H1 (cell line): ENCODE data around the gene APOL1. TPM values are rescaled to one million over a fixed set of nuclear protein-coding genes. Genes with fewer than 3 reads are reported as not detected.

ENCODE experiments used
- CTCF ChIA-PET: fragments of 300-600 bp; sonication (Branson Sonifier 250); formaldehyde crosslinking; loops from one replicate; lab custom pipeline; 2021; ENCODE audit not compliant: partially characterized antibody; lab: Charles Lee
- POLR2A ChIA-PET: fragments of 300-600 bp; sonication (Branson Sonifier 250); formaldehyde crosslinking; loops from one replicate; lab custom pipeline; 2021; ENCODE audit warnings: inconsistent platforms; ENCODE audit not compliant: partially characterized antibody; lab: Charles Lee
- DNase-seq, 2 experiments: peaks; one replicate each; pipeline versions ENCODE4 v3.0.0 to v3.0.0-alpha.2; 2010 to 2022; ENCODE audit warnings: low spot score in 2 of 2, low read depth in 1 of 2, mixed read lengths in 1 of 2
- FAIRE-seq: peaks from 2 replicates; lab custom pipeline; 2011; peaks lifted over from hg19 to GRCh38; lab: Jason Lieb, UNC
- H2AFZ ChIP-seq: 2 replicates; pipeline ENCODE4 v1.8.1; 2012; ENCODE audit warnings: low read length, inconsistent platforms
- H2AK5ac ChIP-seq: 2 replicates; pipeline ENCODE4 v1.6.1; 2013; ENCODE audit warnings: low read depth, low read length
- H2BK120ac ChIP-seq: replicated peaks from 2 replicates; pipeline ENCODE3; 2013; ENCODE audit warnings: low read depth, low read length, inconsistent platforms
- H2BK12ac ChIP-seq: 2 replicates; pipeline ENCODE4 v1.6.1; 2013; ENCODE audit warnings: low read depth, low read length
- H2BK15ac ChIP-seq: 2 replicates; pipeline ENCODE4 v1.6.1; 2013; ENCODE audit warnings: low read length
- H2BK20ac ChIP-seq: 2 replicates; pipeline ENCODE4 v1.6.1; 2013; ENCODE audit warnings: low read length
- H2BK5ac ChIP-seq: 2 replicates; pipeline ENCODE4 v1.6.1; 2013; ENCODE audit warnings: low read depth, low read length
- H3K14ac ChIP-seq: 2 replicates; pipeline ENCODE4 v1.6.1; 2013; ENCODE audit warnings: inconsistent platforms; ENCODE audit not compliant: insufficient read length
- H3K18ac ChIP-seq: 2 replicates; pipeline ENCODE4 v1.6.1; 2013; ENCODE audit warnings: low read length; ENCODE audit errors: extremely low read depth
- H3K23ac ChIP-seq: 2 replicates; pipeline ENCODE4 v1.6.1; 2013; ENCODE audit warnings: inconsistent platforms; ENCODE audit not compliant: insufficient read length
- H3K23me2 ChIP-seq: 2 replicates; pipeline ENCODE4 v1.6.1; 2013; ENCODE audit warnings: low read depth, low read length
- H3K27ac ChIP-seq: 2 replicates; pipeline ENCODE4 v1.6.1; 2011; ENCODE audit warnings: low read depth, low read length, inconsistent platforms
- H3K27me3 ChIP-seq, 4 experiments: replicated peaks in 1 of 4; 1 replicate in 1 of 4; 2 replicates in 3 of 4; pipeline versions ENCODE4 v1.6.1 to v1.8.1; 2011 to 2013; ENCODE audit warnings: low read length in 3 of 4, mild to moderate bottlenecking in 3 of 4, inconsistent platforms in 2 of 4, mixed read lengths in 2 of 4, moderate library complexity in 1 of 4; ENCODE audit not compliant: control insufficient read depth in 3 of 4, insufficient read depth in 3 of 4; ENCODE audit errors: extremely low read depth in 1 of 4
- H3K36me3 ChIP-seq, 4 experiments: 2 replicates each; pipeline versions ENCODE4 v1.6.1 to v1.8.1; 2011 to 2013; ENCODE audit warnings: mild to moderate bottlenecking in 4 of 4, low read length in 3 of 4, moderate library complexity in 2 of 4, control low read depth in 1 of 4, inconsistent platforms in 1 of 4; ENCODE audit not compliant: insufficient read depth in 4 of 4, control insufficient read depth in 2 of 4
- H3K4ac ChIP-seq: replicated peaks from 2 replicates; pipeline ENCODE3; 2013; ENCODE audit warnings: low read length, low read depth, mixed read lengths, inconsistent platforms; ENCODE audit not compliant: insufficient read length
- H3K4me1 ChIP-seq, 4 experiments: replicated peaks in 1 of 4; 1 replicate in 1 of 4; 2 replicates in 3 of 4; pipeline versions ENCODE4 v1.6.1 to v1.8.1; 2011 to 2013; ENCODE audit warnings: low read length in 3 of 4, inconsistent platforms in 2 of 4, mixed read lengths in 1 of 4; ENCODE audit not compliant: insufficient read depth in 4 of 4, control insufficient read depth in 3 of 4
- H3K4me2 ChIP-seq, 2 experiments: 2 replicates each; pipeline versions ENCODE4 v1.6.1 to v1.8.1; 2011 to 2013; ENCODE audit warnings: low read depth in 2 of 2, low read length in 2 of 2, control low read depth in 1 of 2, inconsistent platforms in 1 of 2, mild to moderate bottlenecking in 1 of 2; ENCODE audit not compliant: insufficient read depth in 1 of 2
- H3K4me3 ChIP-seq, 4 experiments: fragments of 200-600, 300-600 bp in 1 of 4; sonication (generic), shearing (Covaris generic), sonication (Bioruptor Twin) in 1 of 4; 2 replicates each; pipeline versions ENCODE4 v1.5.1 to v1.8.1; 2011 to 2016; ENCODE audit warnings: low read length in 4 of 4, low read depth in 3 of 4, control low read depth in 2 of 4, inconsistent platforms in 2 of 4, mild to moderate bottlenecking in 2 of 4, mixed read lengths in 1 of 4, moderate library complexity in 1 of 4; ENCODE audit not compliant: insufficient read depth in 2 of 4; ENCODE audit errors: extremely low read depth in 1 of 4
- H3K56ac ChIP-seq: replicated peaks from 2 replicates; pipeline ENCODE3; 2013; ENCODE audit warnings: low read depth, mild to moderate bottlenecking, mixed read lengths, low read length, inconsistent platforms; ENCODE audit not compliant: insufficient read length
- H3K79me1 ChIP-seq: 2 replicates; pipeline ENCODE4 v1.6.1; 2013; ENCODE audit warnings: low read depth, low read length, control low read depth
- H3K79me2 ChIP-seq, 2 experiments: 2 replicates each; pipeline versions ENCODE4 v1.6.1 to v1.8.1; 2012 to 2013; ENCODE audit warnings: low read length in 2 of 2, mild to moderate bottlenecking in 2 of 2, inconsistent platforms in 1 of 2; ENCODE audit not compliant: insufficient read depth in 2 of 2, control insufficient read depth in 1 of 2
- H3K9ac ChIP-seq, 4 experiments: replicated peaks in 1 of 4; 1 replicate in 1 of 4; 2 replicates in 3 of 4; pipeline versions ENCODE4 v1.6.1 to v1.8.1; 2011 to 2013; ENCODE audit warnings: low read depth in 3 of 4, low read length in 3 of 4, control low read depth in 2 of 4, mild to moderate bottlenecking in 2 of 4, moderate library complexity in 2 of 4, inconsistent platforms in 1 of 4; ENCODE audit errors: extremely low read depth in 1 of 4
- H3K9me3 ChIP-seq, 2 experiments: 2 replicates each; pipeline versions ENCODE4 v1.6.1 to v1.8.1; 2012 to 2013; ENCODE audit warnings: mild to moderate bottlenecking in 2 of 2, moderate library complexity in 2 of 2, control low read depth in 1 of 2, inconsistent platforms in 1 of 2, low read depth in 1 of 2, low read length in 1 of 2, mixed read lengths in 1 of 2; ENCODE audit not compliant: insufficient read depth in 2 of 2
- H4K20me1 ChIP-seq, 2 experiments: replicated peaks in 1 of 2; 2 replicates each; pipeline versions ENCODE3 to v1.8.1; 2011 to 2013; ENCODE audit warnings: inconsistent platforms in 2 of 2, low read length in 2 of 2, mild to moderate bottlenecking in 1 of 2; ENCODE audit not compliant: insufficient read depth in 2 of 2, control insufficient read depth in 1 of 2
- H4K5ac ChIP-seq: 2 replicates; pipeline ENCODE4 v1.6.1; 2013; ENCODE audit warnings: low read length, low read depth, mixed read lengths, inconsistent platforms; ENCODE audit not compliant: insufficient read length
- H4K8ac ChIP-seq: 2 replicates; pipeline ENCODE4 v1.8.0; 2013; ENCODE audit warnings: mild to moderate bottlenecking, moderate library complexity, low read length, inconsistent platforms; ENCODE audit not compliant: insufficient read depth; ENCODE audit errors: extremely low read depth
- H4K91ac ChIP-seq: replicated peaks from 2 replicates; pipeline ENCODE3; 2013; ENCODE audit warnings: low read length, mixed read lengths, inconsistent platforms; ENCODE audit not compliant: insufficient read length
- CTCF ChIP-seq, 3 experiments: IDR thresholded peaks; 1 replicate in 2 of 3; 2 replicates in 1 of 3; pipeline versions ENCODE4 v1.5.1 to v1.6.1; 2011; ENCODE audit warnings: low read length in 3 of 3, mild to moderate bottlenecking in 3 of 3, inconsistent platforms in 2 of 3, low read depth in 1 of 3, moderate library complexity in 1 of 3; ENCODE audit not compliant: insufficient read depth in 1 of 3; ENCODE audit errors: control extremely low read depth in 1 of 3
- E2F6 ChIP-seq: IDR thresholded peaks from 2 replicates; pipeline ENCODE4 v1.6.1; 2012; ENCODE audit warnings: inconsistent platforms
- KDM5A ChIP-seq: fragments of 200-600 bp; IDR thresholded peaks from 2 replicates; pipeline ENCODE4 v1.7.1; 2012; ENCODE audit warnings: mild to moderate bottlenecking, low read length, inconsistent platforms, mixed read lengths
- MAFK ChIP-seq: IDR thresholded peaks from 2 replicates; pipeline ENCODE4 v1.6.1; 2012; ENCODE audit warnings: low read depth, mild to moderate bottlenecking, improper control_type of control experiment, low read length
- RNF2 ChIP-seq: fragments of 200-900, 300-1000 bp; sonication (generic); IDR thresholded peaks from 2 replicates; pipeline ENCODE4 v1.7.1; 2016; ENCODE audit warnings: borderline replicate concordance, low read depth, mild to moderate bottlenecking, antibody characterized with exemption, low read length; ENCODE audit not compliant: poor library complexity, severe bottlenecking; ENCODE audit errors: missing control alignments
- RXRA ChIP-seq: IDR thresholded peaks from 2 replicates; pipeline ENCODE4 v1.6.1; 2011; ENCODE audit warnings: low read depth, mild to moderate bottlenecking, low read length, moderate library complexity; ENCODE audit not compliant: insufficient read depth
- YY1 ChIP-seq: IDR thresholded peaks from 2 replicates; pipeline ENCODE4 v1.6.1; 2011; ENCODE audit warnings: low read depth, mild to moderate bottlenecking, low read length
- WGBS, 2 experiments: shearing (Covaris generic) in 1 of 2; methylation state at CpG; one replicate each; pipeline versions ENCODE4 v1.1.6 to v1.1.7; 2013 to 2015; ENCODE audit warnings: low lambda C conversion rate in 2 of 2, mixed read lengths in 2 of 2, inconsistent platforms in 1 of 2, low coverage in 1 of 2, missing lambda C conversion rate in 1 of 2; ENCODE audit not compliant: insufficient replicate concordance in 2 of 2, insufficient coverage in 1 of 2, insufficient read length in 1 of 2; ENCODE audit errors: extremely low coverage in 1 of 2, missing lambda C conversion rate in 1 of 2; 5-methylcytosine and 5-hydroxymethylcytosine counted together
- polyA plus RNA-seq, 7 experiments: library from polyadenylated mRNA; depleted of rRNA in 3 of 7; stranded (reverse) in 5 of 7; unstranded in 2 of 7; fragments of >200 nt in 5 of 7; fragments of 200-250 nt in 2 of 7; gene quantifications; 1 replicate in 5 of 7; 2 replicates in 1 of 7; 4 replicates in 1 of 7; pipeline versions ENCODE4 v1.2.1 to v1.2.3, GENCODE V29; 2011 to 2013; ENCODE audit warnings: missing spikeins in 2 of 7, mixed read lengths in 2 of 7
- total RNA-seq: library from RNA; stranded (reverse); fragmentation: NEBNext Ultra II Directional; extraction: Animal tissue kit (Norgen Biotek cat#: 25700); gene quantifications from 2 replicates; pipeline ENCODE4 v1.2.1, GENCODE V29; 2021

The APOL1 gene
- total and polyA plus RNA-seq, 2 of the 8 experiments (the other 6 are each of a cell fraction or from before 2014, with no cell fraction given): not detected

GRCh38 chr22:36204001-36204631, 48.8 kb upstream of the APOL1 start:
- H3K14ac ChIP-seq: no peak overlapping the region
- H3K18ac ChIP-seq: no peak overlapping the region; the same call in 1 of the 2 replicates
- no peak for FAIRE-seq
- no peaks in the 10 kb centered on the region for H3K79me2 ChIP-seq
- DNase-seq: no peak
- no peak overlapping the region for H2AFZ ChIP-seq
- H2BK120ac ChIP-seq: no peak overlapping the region
- no peak overlapping the region for H4K5ac ChIP-seq
- no peak overlapping the region for H3K9ac ChIP-seq
- WGBS, 2 experiments: 84% methylated on average over 8 of the region's 8 CpGs; no CpG with 5 or more reads in 1 of the 2 experiments
- CTCF ChIA-PET: interaction anchor here (0.7 to 1.8 kb wide), 9 partner anchors 9 to 265 kb away, joined by 3 to 12 read pairs (median 3); no protein-coding TSS in a partner anchor
- no peaks in the 10 kb centered on the region for H3K36me3 ChIP-seq
- H2BK20ac ChIP-seq: no peak overlapping the region
- no peaks in the 10 kb centered on the region for H3K4me1 ChIP-seq
- H3K23ac ChIP-seq: no peak overlapping the region
- peaks cover 0 to 4% of the 10 kb centered on the region in 2 experiments; a peak in 1 of 4 replicates for H3K9me3 ChIP-seq
- no peaks in the 10 kb centered on the region for H3K79me1 ChIP-seq
- H3K4me3 ChIP-seq: no peak overlapping the region
- H2BK15ac ChIP-seq: no peak overlapping the region
- H4K91ac ChIP-seq: no peak overlapping the region
- H4K8ac ChIP-seq: no peak overlapping the region; the same call in none of the 2 replicates
- H3K27me3 ChIP-seq: no peaks in the 10 kb centered on the region
- no peak overlapping the region for H2BK5ac ChIP-seq
- no peak overlapping the region for H3K4ac ChIP-seq
- no peak overlapping the region for H2AK5ac ChIP-seq
- no peak overlapping the region for H3K4me2 ChIP-seq
- POLR2A ChIA-PET: no interaction called here
- no peak overlapping the region for H2BK12ac ChIP-seq
- no peaks in the 10 kb centered on the region for H4K20me1 ChIP-seq
- TF ChIP-seq E2F6 (no peak), CTCF (IDR thresholded peaks at IDR 0.05; ENCODE audit: control extremely low read depth in 1 of 3, insufficient read depth in 1 of 3, low read depth in 1 of 3, low read length in 3 of 3) (no peak), MAFK (no peak), RNF2 (no peak), KDM5A (no peak), RXRA (no peak), YY1 (no peak)
- H3K56ac ChIP-seq: no peak overlapping the region
- no peak overlapping the region for H3K27ac ChIP-seq
- H3K23me2 ChIP-seq: no peaks in the 10 kb centered on the region
